ELF-1 (cell line): ENCODE data around the gene IQCC.

Experiments used
- DNase-seq: peaks from one replicate; pipeline ENCODE4 v3.0.0-alpha.2; 2016; ENCODE audit warnings: low read depth, low spot score

Gene IQCC

DNA sequence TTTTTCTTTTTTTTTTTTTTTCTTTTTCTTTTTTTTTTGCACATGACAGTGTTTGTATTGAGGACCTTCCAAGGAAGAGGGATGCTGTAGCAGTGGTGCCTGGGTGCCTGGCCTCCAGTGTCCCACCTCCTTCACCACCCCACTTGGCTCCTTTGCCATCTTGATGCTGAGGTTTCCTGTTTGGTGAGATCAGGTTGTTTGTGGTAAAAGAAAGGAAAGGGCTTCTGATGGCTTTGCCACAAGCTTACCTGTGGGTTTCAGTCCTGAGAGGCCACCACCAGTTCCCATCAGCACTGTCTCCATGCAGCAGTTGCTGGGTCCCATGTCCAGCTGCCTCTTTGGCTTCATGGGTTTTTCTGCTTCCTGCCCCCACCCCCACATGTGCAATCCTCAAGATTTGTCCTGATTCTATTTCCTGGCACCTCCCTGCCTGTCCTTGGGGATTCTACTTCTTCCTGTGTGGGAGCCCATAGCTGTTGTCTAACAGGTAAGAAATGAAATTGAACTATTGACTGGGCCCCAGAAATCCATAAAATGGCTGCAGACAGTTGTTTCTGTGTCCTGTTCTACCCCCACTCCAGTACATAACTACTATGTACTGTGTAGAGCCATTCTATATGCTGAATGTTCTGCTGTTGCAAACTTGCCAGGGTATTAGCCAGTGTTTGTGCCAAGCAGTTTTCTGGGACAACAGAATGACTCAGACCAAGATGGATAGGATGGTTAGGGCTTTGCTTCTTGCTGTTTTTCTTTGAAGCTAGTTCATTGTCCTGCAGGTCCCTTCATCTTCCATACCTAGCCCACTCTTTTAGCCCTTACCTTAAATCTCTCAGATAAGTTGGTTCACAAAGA lies 9.3 kb upstream of the IQCC start:
- no peak for DNase-seq

DNA sequence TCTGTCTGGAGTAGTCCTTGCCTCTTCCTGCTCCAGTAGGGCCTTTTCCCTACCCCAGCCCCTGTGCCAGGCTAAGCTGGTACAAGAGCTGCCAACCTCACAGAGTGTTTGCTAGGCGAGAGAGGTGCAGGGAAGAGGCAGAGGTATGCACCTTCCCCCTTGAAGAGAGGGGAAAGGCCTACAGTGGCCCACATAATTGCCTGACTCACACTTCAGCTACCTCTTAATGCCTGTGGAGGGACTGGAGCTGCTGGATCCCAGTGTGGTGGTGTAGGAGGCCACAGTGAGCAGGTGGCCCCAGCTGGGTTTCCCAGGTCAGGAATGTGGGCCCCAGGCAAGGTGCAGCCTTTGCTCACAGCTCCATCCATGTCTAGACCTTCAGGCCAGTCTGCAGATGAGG lies 8.4 kb upstream of the IQCC start:
- peak; percentile 45 for DNase-seq

DNA sequence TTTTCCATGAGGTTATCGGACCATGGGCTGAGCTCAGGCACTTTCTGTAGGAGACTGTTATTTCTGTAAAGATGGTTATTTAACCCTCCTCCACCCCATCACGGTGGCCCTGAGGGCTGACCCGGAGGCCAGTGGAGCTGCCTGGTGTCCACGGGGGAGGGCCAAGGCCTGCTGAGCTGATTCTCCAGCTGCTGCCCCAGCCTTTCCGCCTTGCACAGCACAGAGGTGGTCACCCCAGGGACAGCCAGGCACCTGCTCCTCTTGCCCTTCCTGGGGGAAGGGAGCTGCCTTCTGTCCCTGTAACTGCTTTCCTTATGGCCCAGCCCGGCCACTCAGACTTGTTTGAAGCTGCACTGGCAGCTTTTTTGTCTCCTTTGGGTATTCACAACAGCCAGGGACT lies 7.6 kb upstream of the IQCC start:
- no peak for DNase-seq

DNA sequence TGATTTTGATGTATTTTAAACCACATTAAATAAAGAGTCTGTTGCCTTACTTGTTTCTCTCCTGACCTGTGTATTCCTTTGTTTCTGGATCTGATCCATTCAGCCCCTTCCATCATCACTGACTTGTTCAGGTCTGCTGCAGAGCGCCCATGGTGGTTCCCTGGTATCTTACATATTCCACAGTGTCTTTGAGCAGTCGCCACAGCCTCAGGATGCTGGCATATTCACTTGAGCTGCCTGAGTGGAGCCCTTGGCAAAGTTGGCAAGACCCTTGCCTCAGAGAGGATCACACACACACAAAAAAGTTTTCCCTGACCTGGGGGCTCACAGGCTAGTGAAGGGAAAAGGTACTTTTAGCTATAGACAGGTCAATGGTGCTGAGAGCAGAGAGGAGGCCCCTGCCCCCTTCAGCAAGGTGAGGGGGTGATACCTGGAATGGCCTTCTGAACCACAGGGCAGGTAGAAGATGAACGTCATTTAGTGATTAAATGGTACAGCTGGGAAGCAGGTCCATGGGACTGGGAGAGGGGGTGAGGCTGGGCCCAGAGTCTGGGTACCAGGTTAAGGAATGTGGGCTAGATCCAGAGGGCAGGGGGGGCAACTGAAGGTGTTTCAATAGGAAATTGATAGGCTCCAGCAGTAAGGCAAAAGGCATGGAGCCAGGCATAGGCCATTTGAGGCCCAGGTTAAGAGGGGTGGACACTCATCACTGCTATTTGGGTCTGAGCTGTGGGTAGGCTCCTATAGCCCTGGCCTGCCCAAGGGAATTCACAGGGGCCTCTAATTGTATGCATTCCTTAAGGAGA lies 7.0 kb upstream of the IQCC start:
- DNase-seq = no peak

DNA sequence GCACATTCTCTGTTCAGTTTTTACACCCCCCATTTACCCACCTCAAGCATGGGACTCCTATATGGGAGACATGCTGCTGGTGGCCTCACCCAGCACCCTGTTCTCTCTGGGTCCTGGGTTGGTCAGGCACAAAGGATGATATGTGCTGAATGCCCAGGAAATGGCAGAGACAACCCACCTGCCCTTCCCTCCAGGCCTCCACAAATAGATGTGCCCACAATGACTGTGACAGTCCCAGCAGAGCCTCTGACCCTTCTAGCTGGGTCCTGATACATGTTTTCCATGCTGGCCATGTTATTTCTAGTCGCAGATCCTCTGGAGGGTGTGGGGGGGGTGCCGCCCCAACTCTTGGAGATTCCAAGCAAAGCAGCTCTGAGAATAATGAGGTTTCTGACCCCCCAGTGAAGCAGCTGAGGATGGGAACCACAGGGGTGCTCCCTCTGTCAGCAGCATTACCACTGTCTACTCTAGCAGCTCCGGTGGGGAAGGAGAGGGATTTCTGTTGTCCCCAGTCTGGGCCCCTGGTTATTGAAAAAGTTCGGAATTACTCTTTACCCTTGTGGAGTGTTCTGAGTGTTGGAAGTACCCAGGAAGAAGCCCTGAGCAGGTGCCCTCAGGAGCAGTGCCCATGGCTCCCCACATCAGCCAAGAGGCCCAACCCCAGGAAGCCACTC lies 6.3 kb upstream of the IQCC start:
- no peak for DNase-seq

DNA sequence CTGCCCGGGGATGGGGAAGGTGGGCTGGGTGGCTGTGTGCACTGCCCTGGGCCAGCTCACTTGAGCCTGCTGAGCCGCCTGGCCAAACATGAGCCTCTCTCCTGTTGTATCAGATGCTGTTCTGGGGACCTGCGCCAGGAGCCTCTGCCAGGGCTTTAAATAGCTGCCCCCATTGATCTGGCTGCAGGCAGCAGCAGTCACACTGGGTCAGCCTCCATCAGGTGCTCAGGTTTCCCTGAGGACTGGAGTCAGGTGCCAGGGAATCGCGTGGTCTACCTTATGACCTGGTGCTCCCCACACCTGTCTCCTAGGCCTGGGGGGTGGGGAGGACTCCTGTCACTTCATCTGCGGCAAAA lies 5.8 kb upstream of the IQCC start:
- no peak for DNase-seq

DNA sequence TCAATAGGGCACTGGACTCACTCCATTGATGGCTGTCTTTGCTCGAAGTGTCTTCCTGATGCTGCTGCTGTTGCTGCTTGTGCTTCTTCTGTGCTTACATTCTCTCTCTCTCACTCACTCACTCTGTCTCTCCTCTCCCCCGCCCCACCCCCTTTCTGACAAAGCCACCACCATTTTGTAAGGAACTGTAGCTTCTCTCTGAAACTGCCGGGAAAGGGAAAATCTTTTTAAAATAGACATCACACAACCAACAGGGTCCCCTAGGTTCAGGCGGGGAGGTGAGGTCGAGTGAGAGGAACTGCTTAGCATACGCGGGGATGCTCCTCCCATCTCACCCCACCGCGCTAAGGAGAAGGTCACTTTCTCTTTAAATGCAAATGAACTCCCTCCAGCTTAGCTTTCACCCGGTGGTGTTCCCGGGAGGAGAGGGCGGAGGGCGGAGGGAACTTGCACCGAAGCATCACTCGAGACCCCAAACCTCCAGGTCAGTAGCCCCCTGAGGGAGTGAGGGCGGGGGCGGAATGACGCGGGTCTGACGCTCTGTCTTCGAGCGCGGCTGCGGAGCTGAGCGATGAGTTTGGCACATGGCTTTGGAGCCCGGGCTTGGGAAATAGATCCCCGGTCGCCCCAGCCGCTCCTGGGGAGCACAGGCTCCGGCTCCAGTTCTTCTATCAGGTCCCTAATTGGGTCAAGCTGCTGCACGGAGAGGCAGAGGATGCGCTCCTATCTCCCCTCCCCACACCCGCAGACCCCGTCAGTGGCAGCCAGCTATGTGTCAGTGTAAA lies 5.1 kb upstream of the IQCC start, which contains the start of gene CCDC28B:
CCDC28B (plus strand) TSS at position 370 of the 785 bp plus-strand sequence. CDS start 1,341 bp downstream, outside the sequence.
- peak; percentile 80 for DNase-seq

DNA sequence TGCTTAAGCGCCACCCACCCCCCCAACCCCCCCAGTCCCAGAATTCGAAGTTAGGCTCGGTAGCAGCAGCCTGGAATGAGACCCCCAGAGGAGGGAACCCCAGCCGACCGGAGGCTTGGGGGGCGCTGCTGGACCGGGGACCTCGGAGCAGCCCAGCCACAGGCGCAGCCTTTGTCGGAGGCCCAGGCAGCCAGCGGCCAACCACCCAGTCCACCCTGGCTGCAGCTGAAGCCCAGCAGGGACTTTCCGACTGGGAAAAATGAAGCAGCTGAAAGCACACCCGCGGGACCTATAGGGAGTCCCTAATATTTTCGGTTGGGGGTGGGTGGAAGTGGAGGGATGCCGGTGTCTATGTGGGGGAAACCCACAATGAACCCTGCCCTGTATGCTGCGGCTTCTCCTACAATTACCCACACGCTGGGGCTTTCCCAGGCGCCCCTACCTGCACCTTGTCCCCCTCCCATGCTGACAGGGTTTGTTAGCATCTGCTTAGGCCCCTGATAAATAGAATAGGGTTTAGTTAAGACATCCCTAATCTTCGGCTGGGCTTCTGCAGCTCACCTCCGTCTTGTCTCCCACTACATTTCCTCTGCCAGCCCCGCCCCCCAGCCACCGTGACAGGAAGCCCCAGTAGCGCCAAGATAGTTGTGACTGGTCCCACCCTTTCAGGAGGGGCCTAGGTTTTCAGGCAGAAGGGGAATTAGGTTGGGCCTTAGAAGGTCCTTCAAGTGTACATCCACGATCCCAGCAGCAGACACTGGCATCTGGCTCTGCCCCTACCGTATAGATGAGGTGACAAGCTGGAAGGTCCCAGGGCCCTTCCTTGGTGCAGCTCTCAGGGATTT lies 4.2 kb upstream of the IQCC start:
- peak; percentile 73 for DNase-seq

DNA sequence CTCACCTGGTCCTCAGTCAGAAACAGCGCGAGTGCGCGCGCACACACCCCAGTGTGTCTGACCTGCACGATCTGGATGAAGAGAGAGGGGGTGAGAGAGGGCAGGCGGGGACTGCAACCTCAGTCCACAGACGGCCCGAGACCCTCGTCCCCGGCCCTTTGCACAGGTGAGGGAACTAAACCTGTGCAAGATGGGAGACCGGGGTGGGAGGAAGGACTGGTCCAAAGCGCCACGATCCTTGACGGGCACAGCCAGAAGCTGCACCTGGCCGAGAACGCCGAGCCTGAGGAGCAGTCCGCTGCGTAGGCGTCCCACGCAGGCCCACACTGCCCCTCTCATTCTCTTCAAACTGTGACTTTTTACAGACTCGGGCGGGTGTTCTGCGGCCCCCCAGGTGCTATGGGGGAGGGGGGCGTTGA lies 519 bp upstream of the IQCC start:
- no peak for DNase-seq

DNA sequence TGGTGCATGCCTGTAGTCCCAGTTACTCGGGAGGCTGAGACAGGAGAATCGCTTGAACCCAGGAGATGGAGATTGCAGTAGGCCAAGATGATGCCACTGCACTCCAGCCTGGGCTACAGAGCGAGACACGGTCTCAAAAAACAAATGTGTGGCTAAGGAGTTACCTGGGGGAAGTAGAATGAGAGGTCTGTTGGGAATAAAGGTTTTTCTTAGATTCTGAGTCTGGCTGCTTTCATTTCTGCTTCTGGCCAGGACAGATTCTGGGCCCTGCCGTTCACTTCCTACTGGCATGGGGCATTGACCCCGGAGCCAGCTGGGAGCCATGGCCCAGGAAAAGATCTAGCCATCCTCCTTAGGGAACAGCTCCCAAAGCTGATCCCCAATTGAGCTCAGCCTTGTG lies 3.0 kb downstream of the IQCC start:
- no peak for DNase-seq

DNA sequence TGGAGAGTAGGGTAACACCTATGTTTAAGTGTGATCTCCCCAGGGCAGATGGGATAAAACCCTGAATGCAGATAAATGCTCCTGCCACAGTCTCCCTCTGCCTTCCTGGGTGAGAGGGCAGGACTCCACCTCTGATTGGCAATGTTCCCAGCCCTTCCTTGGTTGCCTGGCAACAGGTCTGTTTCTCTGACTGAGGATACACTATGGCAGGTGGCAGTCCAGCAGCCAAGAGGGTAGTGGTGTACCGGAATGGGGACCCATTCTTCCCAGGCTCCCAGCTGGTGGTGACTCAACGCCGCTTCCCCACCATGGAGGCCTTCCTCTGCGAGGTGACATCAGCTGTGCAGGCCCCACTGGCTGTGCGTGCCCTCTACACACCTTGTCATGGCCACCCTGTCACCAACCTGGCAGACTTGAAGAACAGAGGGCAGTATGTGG lies 3.4 kb downstream of the IQCC start, which contains the start of gene DCDC2B:
DCDC2B (plus strand) TSS at position 199 of the 438 bp plus-strand sequence; CDS start at position 204, 5 bp downstream.
- DNase-seq = no peak

DNA sequence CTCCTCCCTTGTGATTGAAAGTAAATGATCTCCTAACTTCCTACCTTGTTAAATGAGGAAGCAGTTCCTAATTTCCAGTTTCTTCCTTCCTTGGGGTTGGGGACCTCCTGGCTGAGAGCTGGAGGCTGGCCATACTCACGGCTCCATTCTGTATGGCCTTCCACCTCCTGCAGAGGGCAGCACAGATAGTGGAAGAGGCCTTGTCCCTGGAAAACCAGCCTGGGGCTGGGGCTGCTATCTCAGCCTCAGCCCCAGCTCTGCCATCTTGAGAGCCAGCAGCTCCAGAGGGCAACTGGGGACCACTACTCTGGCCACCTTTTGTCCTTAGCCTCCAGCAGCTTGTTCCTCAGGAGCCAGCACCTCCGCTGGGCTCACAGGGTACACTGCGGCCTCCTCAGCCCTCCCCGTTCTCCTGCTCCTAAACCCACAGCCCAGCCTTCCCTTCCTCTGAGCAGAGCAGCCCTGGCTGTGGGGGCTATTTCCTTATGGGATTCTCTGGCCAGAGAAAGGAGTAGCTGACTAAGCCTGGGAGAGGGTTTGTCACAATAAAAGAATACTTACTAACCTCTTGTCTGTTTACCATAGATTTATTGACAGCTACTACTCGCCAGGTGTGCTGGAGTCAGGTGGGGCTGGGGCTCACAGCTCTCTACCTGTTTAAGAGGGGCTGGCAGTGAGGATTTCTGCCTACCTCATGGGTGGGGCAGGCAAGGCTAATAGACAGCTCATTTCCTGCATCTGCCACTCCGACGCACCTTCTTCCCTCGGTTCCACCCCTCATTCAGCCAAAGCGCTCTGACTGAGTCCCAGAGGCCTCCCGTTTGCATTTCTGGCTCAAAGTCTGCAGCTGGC lies 10.4 kb downstream of the IQCC start:
- DNase-seq = peak; percentile 82

DNA sequence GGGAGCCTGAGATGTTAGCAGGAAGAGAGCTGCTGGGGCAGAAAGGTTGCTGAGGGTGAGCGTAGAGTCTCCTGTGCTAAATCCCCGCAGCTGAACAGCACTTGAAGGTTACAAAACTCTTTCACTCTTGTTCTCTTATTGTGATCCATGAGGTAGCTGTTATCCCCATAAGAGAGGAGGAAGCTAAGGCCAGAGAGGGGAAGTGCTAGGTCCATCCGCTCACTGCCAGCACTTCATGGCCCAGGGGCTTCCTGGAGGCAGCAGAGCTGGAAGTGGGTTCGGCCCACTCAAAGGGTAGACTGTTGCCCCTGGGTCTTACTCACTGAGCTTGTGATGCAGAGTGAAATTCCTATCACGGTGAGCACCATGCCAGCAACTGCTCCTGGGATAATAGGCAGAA lies 11.1 kb downstream of the IQCC start:
- no peak for DNase-seq

DNA sequence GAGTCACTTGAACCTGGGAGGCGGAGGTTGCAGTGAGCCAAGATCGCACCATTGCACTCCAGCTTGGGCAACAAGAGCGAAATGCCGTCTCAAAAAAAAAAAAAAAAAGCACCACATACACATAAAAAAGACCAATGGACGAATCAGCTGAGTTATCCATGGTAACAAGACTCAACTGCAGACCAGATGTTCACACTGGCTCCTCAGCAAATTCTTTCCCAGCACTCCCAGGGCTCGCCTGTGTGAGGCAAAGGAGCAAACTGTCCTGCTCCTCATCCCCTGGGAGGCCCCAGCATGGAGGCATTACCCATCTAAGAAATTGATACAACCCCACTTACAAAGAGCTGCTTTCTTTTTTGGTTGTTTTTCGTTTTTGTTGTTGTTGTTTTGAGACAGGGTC lies 13.6 kb downstream of the IQCC start:
- DNase-seq = no peak

DNA sequence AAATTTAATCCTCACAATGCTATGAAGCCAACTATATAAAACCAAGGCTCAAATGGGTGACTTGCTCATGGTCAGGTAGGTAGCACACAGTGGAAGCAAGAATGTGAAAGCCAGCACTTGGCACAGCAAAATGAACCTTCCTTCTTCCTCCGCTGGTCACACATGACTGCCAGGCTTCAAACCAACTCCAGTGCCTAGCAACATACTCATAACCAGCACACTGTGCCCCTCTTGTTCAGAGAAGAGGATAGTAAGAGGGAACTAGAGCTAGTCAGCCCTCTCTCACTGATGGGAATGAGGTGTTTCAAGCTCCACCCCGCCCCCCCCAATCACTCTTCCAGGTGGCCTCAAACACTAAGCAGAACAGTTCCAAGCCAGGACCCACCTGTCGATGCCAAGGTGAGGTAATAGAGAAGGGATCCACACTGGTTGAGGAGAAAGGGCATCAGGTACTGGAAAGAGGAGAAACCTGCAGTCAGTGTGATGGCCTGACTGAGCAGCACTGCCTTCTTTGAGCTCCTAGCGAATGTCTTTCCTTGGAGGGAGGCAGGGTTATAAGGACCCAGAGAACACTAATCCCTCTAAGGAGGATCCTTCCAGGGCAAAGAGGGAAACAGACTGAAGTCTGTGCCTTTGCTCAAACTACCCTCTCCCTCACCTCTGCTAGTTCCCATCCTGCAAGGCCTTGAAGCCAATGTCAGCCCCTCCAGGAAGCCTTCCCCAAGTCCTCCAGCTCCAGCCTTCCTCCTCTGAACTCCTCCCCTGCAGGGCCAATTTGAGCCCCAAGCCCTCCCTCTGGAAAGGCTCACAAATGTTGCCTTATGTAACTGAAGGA lies 15.5 kb downstream of the IQCC start:
- DNase-seq = no peak

DNA sequence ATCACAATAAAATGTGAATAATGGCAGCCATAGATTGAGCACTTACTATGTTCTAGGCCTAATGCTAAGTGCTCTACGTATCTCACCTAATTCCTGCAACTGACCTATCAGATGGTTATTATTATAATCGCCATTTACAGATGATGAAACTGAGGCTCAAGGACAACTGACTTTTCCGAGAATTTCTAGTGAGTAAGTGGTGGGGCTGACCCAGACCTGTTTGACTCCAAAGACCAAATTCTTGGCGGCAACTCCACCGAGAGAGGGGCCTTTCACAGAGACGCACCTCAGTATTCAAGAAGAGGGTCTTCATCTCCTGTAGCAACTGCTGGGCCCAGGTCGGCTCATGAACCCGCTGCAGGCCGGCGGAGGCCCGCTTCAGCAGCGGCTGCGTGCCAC lies 16.1 kb downstream of the IQCC start:
- DNase-seq = no peak

DNA sequence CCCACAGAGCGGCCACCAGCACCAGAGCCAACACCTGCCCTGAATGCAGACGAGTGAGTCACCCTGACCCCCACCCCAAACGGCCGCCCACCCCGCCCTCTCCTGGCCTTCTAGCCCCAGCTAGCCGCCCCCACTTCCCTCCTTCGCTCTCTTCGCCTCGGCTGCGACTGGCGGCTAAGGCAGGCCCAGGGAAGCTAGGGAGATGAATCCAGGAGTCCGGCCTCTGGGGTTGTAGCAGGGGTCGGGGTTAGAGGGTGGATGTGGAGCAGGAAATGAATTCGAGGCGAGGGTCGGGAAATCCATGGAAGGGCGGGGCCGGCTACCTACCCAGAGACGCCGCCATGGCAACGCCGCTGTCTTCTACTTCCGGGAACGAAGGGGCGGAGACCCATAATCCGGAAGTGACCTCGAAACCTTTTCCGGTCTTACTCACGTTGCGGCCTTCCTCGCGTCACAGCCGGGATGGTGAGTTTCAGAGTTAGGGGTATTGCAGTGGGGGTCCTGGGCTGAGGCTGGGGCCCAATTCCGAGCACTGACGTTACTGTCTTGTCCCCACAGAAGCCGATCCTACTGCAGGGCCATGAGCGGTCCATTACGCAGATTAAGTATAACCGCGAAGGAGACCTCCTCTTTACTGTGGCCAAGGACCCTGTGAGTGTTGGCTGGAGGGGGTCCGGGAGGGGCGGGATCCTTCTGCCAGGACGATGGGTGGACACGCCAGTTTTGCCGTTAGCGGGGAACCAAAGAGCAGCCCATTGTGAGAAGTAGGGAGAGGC lies 16.7 kb downstream of the IQCC start, which contains the start of the genes EIF3I and TMEM234:
EIF3I (plus strand) TSS at position 428 of the 776 bp plus-strand sequence; CDS start at position 463, 35 bp downstream.
TMEM234 (minus strand) TSS at position 374 of the 776 bp plus-strand sequence; CDS start at position 343, 31 bp downstream.
- DNase-seq = peak; percentile 95
